WTC11 (cell line): ENCODE data around the gene HPN. TPM values are rescaled to one million over a fixed set of nuclear protein-coding genes. Genes with fewer than 3 reads are reported as not detected.

Source experiments
- ATAC-seq: fragments of 200-7000 bp; cut with Tn5 transposase; 2 replicates; pipeline ENCODE4 v1.10.0; 2021; ENCODE audit warnings: mild to moderate bottlenecking, moderate library complexity
- CTCF ChIA-PET: fragments of 300-600 bp; sonication (Branson Sonifier 250); formaldehyde crosslinking; loops from one replicate; lab custom pipeline; 2021; ENCODE audit warnings: antibody characterized with exemption; lab: Charles Lee
- POLR2A ChIA-PET: fragments of 350-600 bp; sonication (Branson Sonifier 250); formaldehyde crosslinking; loops from one replicate; lab custom pipeline; 2021; ENCODE audit warnings: antibody characterized with exemption; lab: Charles Lee
- DNase-seq: peaks from one replicate; pipeline ENCODE4 v3.0.0; 2021; ENCODE audit warnings: low spot score
- H3K27ac Mint-ChIP-seq: 2 replicates; pipeline ENCODE4 v1.8.0; 2021; ENCODE audit warnings: mixed read lengths
- H3K27me3 Mint-ChIP-seq: 2 replicates; pipeline ENCODE4 v1.8.0; 2021; ENCODE audit warnings: low read depth, mild to moderate bottlenecking, moderate library complexity, mixed read lengths
- H3K36me3 Mint-ChIP-seq: 2 replicates; pipeline ENCODE4 v1.8.0; 2021; ENCODE audit warnings: mixed read lengths
- H3K4me1 Mint-ChIP-seq: 2 replicates; pipeline ENCODE4 v1.8.0; 2022; ENCODE audit warnings: mixed read lengths
- H3K4me3 Mint-ChIP-seq: 2 replicates; pipeline ENCODE4 v1.8.0; 2021; ENCODE audit warnings: mild to moderate bottlenecking, moderate library complexity, mixed read lengths
- H3K9me3 Mint-ChIP-seq: 2 replicates; pipeline ENCODE4 v1.8.0; 2021; ENCODE audit warnings: mixed read lengths
- ARID4B ChIP-seq: sonication (generic); formaldehyde crosslinking; IDR thresholded peaks from 2 replicates; pipeline ENCODE4 v1.8.0; 2023; ENCODE audit warnings: missing genetic modification reagents, mild to moderate bottlenecking, borderline replicate concordance
- ATF3 ChIP-seq: sonication (generic); formaldehyde crosslinking; conservative IDR thresholded peaks from 2 replicates; pipeline ENCODE4 v1.8.1; 2022; ENCODE audit warnings: mild to moderate bottlenecking, missing genetic modification reagents
- CBFB ChIP-seq: sonication (generic); formaldehyde crosslinking; IDR thresholded peaks from 2 replicates; pipeline ENCODE4 v1.8.1; 2022; ENCODE audit warnings: mild to moderate bottlenecking, low read depth, missing genetic modification reagents
- CDX4 ChIP-seq: fragments of 250-450 bp; sonication (Bioruptor Pico); IDR thresholded peaks from 2 replicates; pipeline ENCODE4 v1.9.0; 2021; ENCODE audit warnings: moderate library complexity, mild to moderate bottlenecking, inconsistent platforms, borderline replicate concordance
- CREB1 ChIP-seq: sonication (generic); formaldehyde crosslinking; IDR thresholded peaks from 2 replicates; pipeline ENCODE4 v1.8.0; 2023; ENCODE audit warnings: mild to moderate bottlenecking, missing genetic modification reagents
- CTCF ChIP-seq: fragments of 200-600 bp; IDR thresholded peaks from 2 replicates; pipeline ENCODE4 v1.8.0; 2022; ENCODE audit warnings: antibody characterized with exemption
- E2F1 ChIP-seq: sonication (generic); formaldehyde crosslinking; IDR thresholded peaks from 2 replicates; pipeline ENCODE4 v1.8.0; 2022; ENCODE audit warnings: mild to moderate bottlenecking, missing genetic modification reagents
- ETV6 ChIP-seq: sonication (generic); formaldehyde crosslinking; IDR thresholded peaks from 2 replicates; pipeline ENCODE4 v1.8.1; 2022; ENCODE audit warnings: mild to moderate bottlenecking, missing genetic modification reagents
- IRF2 ChIP-seq: sonication (generic); formaldehyde crosslinking; IDR thresholded peaks from 2 replicates; pipeline ENCODE4 v1.8.0; 2022; ENCODE audit warnings: low read depth, missing genetic modification reagents, borderline replicate concordance
- MYBL2 ChIP-seq: sonication (generic); formaldehyde crosslinking; IDR thresholded peaks from 2 replicates; pipeline ENCODE4 v1.8.1; 2023; ENCODE audit warnings: mild to moderate bottlenecking, moderate library complexity, missing genetic modification reagents
- PREB ChIP-seq: sonication (generic); formaldehyde crosslinking; IDR thresholded peaks from 2 replicates; pipeline ENCODE4 v1.8.1; 2022; ENCODE audit warnings: mild to moderate bottlenecking, missing genetic modification reagents, moderate library complexity, borderline replicate concordance
- SMAD3 ChIP-seq: sonication (generic); formaldehyde crosslinking; IDR thresholded peaks from 2 replicates; pipeline ENCODE4 v1.8.0; 2022; ENCODE audit warnings: missing genetic modification reagents, mild to moderate bottlenecking, borderline replicate concordance
- SOX15 ChIP-seq: fragments of 250-450 bp; sonication (Bioruptor Pico); IDR thresholded peaks from 2 replicates; pipeline ENCODE4 v1.9.0; 2021; ENCODE audit warnings: mild to moderate bottlenecking
- TEAD1 ChIP-seq: sonication (generic); formaldehyde crosslinking; IDR thresholded peaks from 2 replicates; pipeline ENCODE4 v1.8.0; 2022; ENCODE audit warnings: mild to moderate bottlenecking, missing genetic modification reagents
- TEAD4 ChIP-seq: sonication (generic); formaldehyde crosslinking; IDR thresholded peaks from 2 replicates; pipeline ENCODE4 v1.8.0; 2022; ENCODE audit warnings: mild to moderate bottlenecking, missing genetic modification reagents
- USF1 ChIP-seq: sonication (generic); formaldehyde crosslinking; IDR thresholded peaks from 2 replicates; pipeline ENCODE4 v1.8.0; 2022; ENCODE audit warnings: mild to moderate bottlenecking, missing genetic modification reagents
- ZNF219 ChIP-seq: sonication (generic); formaldehyde crosslinking; IDR thresholded peaks from 2 replicates; pipeline ENCODE4 v1.8.0; 2023; ENCODE audit warnings: missing genetic modification reagents, mild to moderate bottlenecking, borderline replicate concordance
- ZNF317 ChIP-seq: sonication (generic); formaldehyde crosslinking; IDR thresholded peaks from 2 replicates; pipeline ENCODE4 v1.8.1; 2023; ENCODE audit warnings: low read depth, mild to moderate bottlenecking, moderate library complexity, missing genetic modification reagents, borderline replicate concordance
- ZNF512 ChIP-seq: sonication (generic); formaldehyde crosslinking; IDR thresholded peaks from 2 replicates; pipeline ENCODE4 v1.8.1; 2022; ENCODE audit warnings: missing genetic modification reagents, borderline replicate concordance
- ZNF671 ChIP-seq: fragments of 250-450 bp; sonication (Bioruptor Pico); IDR thresholded peaks from 2 replicates; pipeline ENCODE4 v1.8.0; 2021; ENCODE audit warnings: mild to moderate bottlenecking
- ZSCAN18 ChIP-seq: fragments of 250-450 bp; sonication (Bioruptor Pico); IDR thresholded peaks from 2 replicates; pipeline ENCODE4 v2.1.2; 2022; ENCODE audit warnings: mild to moderate bottlenecking, moderate library complexity
- total RNA-seq: library from RNA; stranded (reverse); gene quantifications from 3 replicates; pipeline ENCODE4 v1.2.3, GENCODE V29; 2021

HPN gene
- total RNA-seq, 1 experiment from 2014 or later, result 20.8 TPM

- TF ChIP-seq CTCF, result no peak
- TF ChIP-seq, all 79 proteins: peak for 0
These were observed 48.6 kb downstream of the HPN start (continued) for GRCh38 chr19:35090160-35090505.

GRCh38 chr19:35090506-35091214, 49.1 kb downstream of the HPN start:
- Mint-ChIP-seq H3K9me3 (no peaks in the 10 kb centered on the region; the same call in 1 of the 2 replicates), H3K27me3 (peaks cover 5% of the 10 kb centered on the region), H3K36me3 (no peaks in the 10 kb centered on the region), H3K4me3 (peak overlapping the region; percentile 55), H3K4me1 (peaks cover 14% of the 10 kb centered on the region), H3K27ac (no peak overlapping the region)
- ChIA-PET POLR2A (interaction anchor here (0.7 to 1.0 kb wide), 3 partner anchors 23 to 179 kb away, joined by 3 to 5 read pairs (median 3); no protein-coding TSS in a partner anchor), CTCF (interaction anchor here (0.7 to 3.9 kb wide), 24 partner anchors 8 to 252 kb away, joined by 3 to 58 read pairs (median 5); partner anchors contain the start of gene LGI4)
- peak; percentile 87 for ATAC-seq
- DNase-seq, result peak; percentile 72
- TF ChIP-seq E2F1 (0 out of 2 replicates have a peak, but pooled peaks have one; percentile 29), TEAD4 (CRISPR knock-in tag) (no peak), ZNF671 (no peak), IRF2 (CRISPR knock-in tag) (no peak), SMAD3 (peak; percentile 66; the same call in 1 of the 2 replicates), ZSCAN18 (CRISPR knock-in tag) (no peak), ZNF512 (no peak), USF1 (CRISPR knock-in tag) (peak; percentile 78), ARID4B (CRISPR knock-in tag) (peak; percentile 80; the same call in 1 of the 2 replicates), TEAD1 (CRISPR knock-in tag) (peak; percentile 49; the same call in 1 of the 2 replicates), ZNF219 (no peak), SOX15 (CRISPR knock-in tag) (no peak), ATF3 (CRISPR knock-in tag) (no peak), ZNF317 (CRISPR knock-in tag) (0 out of 2 replicates have a peak, but pooled peaks have one; percentile 10), ETV6 (CRISPR knock-in tag) (0 out of 2 replicates have a peak, but pooled peaks have one; percentile 10), CREB1 (CRISPR knock-in tag) (no peak), CBFB (CRISPR knock-in tag) (no peak), CDX4 (CRISPR knock-in tag) (no peak), MYBL2 (CRISPR knock-in tag) (0 out of 2 replicates have a peak, but pooled peaks have one; percentile 61), PREB (CRISPR knock-in tag) (no peak)
